ENCODE measurements around the gene LRRC27. TPM values are rescaled to one million over a fixed set of nuclear protein-coding genes. Genes with fewer than 3 reads are reported as not detected.

The LRRC27 gene
- total and polyA plus RNA-seq, 10 donors, result 6.1 to 29.9 (median 16.6) TPM

DNA sequence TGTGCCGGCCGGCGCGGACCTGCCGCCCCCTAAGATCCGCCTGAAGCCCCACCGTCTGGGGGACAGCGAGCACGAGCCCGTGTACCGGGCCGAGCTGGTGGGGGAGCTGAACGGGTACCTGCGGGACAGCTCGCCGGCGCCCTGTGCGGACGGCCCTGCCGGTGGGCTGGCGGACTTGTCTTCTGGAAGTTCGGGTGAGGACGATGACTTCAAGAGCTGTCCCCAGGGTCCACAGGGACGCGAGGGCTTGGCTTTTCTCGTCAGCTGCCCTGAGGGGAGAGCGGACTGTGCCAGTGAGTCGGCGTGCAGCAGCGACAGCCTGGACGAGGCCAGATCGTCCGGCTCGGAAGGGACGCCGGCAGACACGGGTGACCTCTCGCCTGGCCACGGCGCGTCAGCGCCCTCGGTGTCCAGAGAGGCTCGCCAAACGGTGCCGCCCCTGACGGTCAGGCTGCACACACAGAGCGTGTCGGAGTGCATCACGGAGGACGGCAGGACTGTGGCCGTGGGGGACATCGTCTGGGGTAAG is 73.5 kb downstream of the LRRC27 start:
- DNase-seq, result peak; percentile 78
- no peak for TF ChIP-seq POLR2A (IDR thresholded peaks at IDR 0.05)
- TF ChIP-seq POLR2AphosphoS5 (IDR thresholded peaks at IDR 0.05), result peak in 1 of 3 donors; percentile 42
- Histone ChIP-seq H3K27me3 (replicated peaks in 1 of 7) (no peaks in the 10 kb centered on the region), H3K4me1 (peaks cover 38 to 100% (median 86%) of the 10 kb centered on the region in 6 donors), H3K9me3 (no peaks in the 10 kb centered on the region), H3K4me3 (no peak overlapping the region), H3K36me3 (peaks cover 3 to 70% (median 28%) of the 10 kb centered on the region in 6 donors), H3K27ac (peak overlapping the region in 3 of 8 donors; percentile 79 to 99 (median 97))
- WGBS, 5 donors, result 92 to 98% (median 95%) methylated on average over 33 to 53 of the region's 53 CpGs
- intact Hi-C loops (cut with DNase I; ENCODE audit: low total_unique reads), result no loop called here

- no peaks in the 10 kb centered on the region for H3K27me3 ChIP-seq (replicated peaks in 1 of 7)
- H3K4me3 ChIP-seq, result no peak overlapping the region
- intact Hi-C loops (cut with DNase I; ENCODE audit: low total_unique reads), result no loop called here
- WGBS, 5 donors, result 84 to 92% (median 90%) methylated on average over 11 to 17 of the region's 17 CpGs
- H3K27ac ChIP-seq, result peak overlapping the region; percentile 72 to 99 (median 85)
- H3K4me1 ChIP-seq, result peaks cover 38 to 100% (median 86%) of the 10 kb centered on the region in 6 donors
- H3K36me3 ChIP-seq, result peaks cover 3 to 76% (median 28%) of the 10 kb centered on the region in 6 donors
- TF ChIP-seq POLR2AphosphoS5 (IDR thresholded peaks at IDR 0.05), result no peak
- TF ChIP-seq, protein P1, sequence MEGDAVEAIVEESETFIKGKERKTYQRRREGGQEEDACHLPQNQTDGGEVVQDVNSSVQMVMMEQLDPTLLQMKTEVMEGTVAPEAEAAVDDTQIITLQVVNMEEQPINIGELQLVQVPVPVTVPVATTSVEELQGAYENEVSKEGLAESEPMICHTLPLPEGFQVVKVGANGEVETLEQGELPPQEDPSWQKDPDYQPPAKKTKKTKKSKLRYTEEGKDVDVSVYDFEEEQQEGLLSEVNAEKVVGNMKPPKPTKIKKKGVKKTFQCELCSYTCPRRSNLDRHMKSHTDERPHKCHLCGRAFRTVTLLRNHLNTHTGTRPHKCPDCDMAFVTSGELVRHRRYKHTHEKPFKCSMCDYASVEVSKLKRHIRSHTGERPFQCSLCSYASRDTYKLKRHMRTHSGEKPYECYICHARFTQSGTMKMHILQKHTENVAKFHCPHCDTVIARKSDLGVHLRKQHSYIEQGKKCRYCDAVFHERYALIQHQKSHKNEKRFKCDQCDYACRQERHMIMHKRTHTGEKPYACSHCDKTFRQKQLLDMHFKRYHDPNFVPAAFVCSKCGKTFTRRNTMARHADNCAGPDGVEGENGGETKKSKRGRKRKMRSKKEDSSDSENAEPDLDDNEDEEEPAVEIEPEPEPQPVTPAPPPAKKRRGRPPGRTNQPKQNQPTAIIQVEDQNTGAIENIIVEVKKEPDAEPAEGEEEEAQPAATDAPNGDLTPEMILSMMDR (IDR thresholded peaks at IDR 0.05 in 8 of 11, conservative IDR thresholded peaks at IDR 0.05 in 3 of 11), result no peak
- TF ChIP-seq POLR2A (IDR thresholded peaks at IDR 0.05), result no peak
- no peaks in the 10 kb centered on the region for H3K9me3 ChIP-seq
- no peak for DNase-seq
Measured at GRCh38 chr10:132406181-132406580, 74.2 kb downstream of the LRRC27 start.

DNA sequence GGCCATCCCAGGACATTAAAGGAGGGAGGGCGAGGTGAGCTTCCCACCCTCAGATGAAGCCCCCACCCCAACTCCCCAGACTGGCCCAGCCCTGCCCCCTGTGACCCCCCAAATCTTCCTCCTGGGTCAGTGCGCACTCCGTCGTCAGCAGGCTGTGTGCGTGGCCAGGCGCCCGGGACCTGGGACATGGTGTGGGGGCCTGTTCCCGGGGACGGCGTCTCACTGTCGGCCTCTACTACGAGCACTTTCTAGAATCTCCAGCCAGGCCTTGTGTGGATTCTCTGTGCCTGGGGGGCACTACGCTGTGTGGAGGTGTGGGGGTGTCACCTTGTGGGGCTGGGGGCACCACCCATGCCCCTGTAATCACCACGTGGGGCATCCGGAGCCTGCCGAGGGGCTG is 74.8 kb downstream of the LRRC27 start:
- TF ChIP-seq POLR2AphosphoS5 (IDR thresholded peaks at IDR 0.05), result no peak
- no peak for TF ChIP-seq POLR2A (IDR thresholded peaks at IDR 0.05)
- TF ChIP-seq, protein P1 (IDR thresholded peaks at IDR 0.05 in 8 of 11, conservative IDR thresholded peaks at IDR 0.05 in 3 of 11), result no peak
- intact Hi-C loops (cut with DNase I; ENCODE audit: low total_unique reads), result no loop called here
- peak overlapping the region in 1 of 8 donors; percentile 52 for H3K4me3 ChIP-seq
- H3K36me3 ChIP-seq, result peaks cover 3 to 76% (median 28%) of the 10 kb centered on the region in 6 donors
- peaks cover 38 to 100% (median 86%) of the 10 kb centered on the region in 6 donors for H3K4me1 ChIP-seq
- no peaks in the 10 kb centered on the region for H3K9me3 ChIP-seq
- DNase-seq, result no peak
- no peaks in the 10 kb centered on the region for H3K27me3 ChIP-seq (replicated peaks in 1 of 7)
- H3K27ac ChIP-seq, result peak overlapping the region; percentile 72 to 99 (median 85)
- WGBS, 5 donors, result 81 to 89% (median 85%) methylated on average over 3 to 16 of the region's 16 CpGs

GRCh38 chr10:132407243-132407746 is 75.3 kb downstream of the LRRC27 start:
- 49 to 66% (median 64%) methylated on average over 10 to 12 of the region's 12 CpGs for WGBS, 5 donors
- TF ChIP-seq, protein P1 (IDR thresholded peaks at IDR 0.05 in 8 of 11, conservative IDR thresholded peaks at IDR 0.05 in 3 of 11), result no peak
- TF ChIP-seq POLR2AphosphoS5 (IDR thresholded peaks at IDR 0.05), result peak; percentile 62 to 76 (median 73)
- H3K4me1 ChIP-seq, result peaks cover 42 to 100% (median 86%) of the 10 kb centered on the region in 6 donors
- H3K36me3 ChIP-seq, result peaks cover 3 to 76% (median 28%) of the 10 kb centered on the region in 6 donors
- DNase-seq, result no peak
- H3K27ac ChIP-seq, result peak overlapping the region; percentile 72 to 99 (median 85)
- no peaks in the 10 kb centered on the region for H3K27me3 ChIP-seq (replicated peaks in 1 of 7)
- intact Hi-C loops (cut with DNase I; ENCODE audit: low total_unique reads), result no loop called here
- H3K9me3 ChIP-seq, result no peaks in the 10 kb centered on the region
- H3K4me3 ChIP-seq, result peak overlapping the region in 2 of 8 donors; percentile 9 to 52

Data from spleen (tissue), 11 donors.